ENCODE measurements around the gene PLSCR4.

GRCh38 chr3:146145642-146146041 lies 105.3 kb downstream of the PLSCR4 start:
- no peak for TF ChIP-seq POLR2AphosphoS5 (IDR thresholded peaks at IDR 0.05; ENCODE audit: low read depth, low read length)
- TF ChIP-seq REST (IDR thresholded peaks at IDR 0.05; ENCODE audit: insufficient read depth in 1 of 2, low read depth in 2 of 2, low read length in 2 of 2), result no peak
